ENCODE results near the gene GPR15.

GPR15 gene

DNA sequence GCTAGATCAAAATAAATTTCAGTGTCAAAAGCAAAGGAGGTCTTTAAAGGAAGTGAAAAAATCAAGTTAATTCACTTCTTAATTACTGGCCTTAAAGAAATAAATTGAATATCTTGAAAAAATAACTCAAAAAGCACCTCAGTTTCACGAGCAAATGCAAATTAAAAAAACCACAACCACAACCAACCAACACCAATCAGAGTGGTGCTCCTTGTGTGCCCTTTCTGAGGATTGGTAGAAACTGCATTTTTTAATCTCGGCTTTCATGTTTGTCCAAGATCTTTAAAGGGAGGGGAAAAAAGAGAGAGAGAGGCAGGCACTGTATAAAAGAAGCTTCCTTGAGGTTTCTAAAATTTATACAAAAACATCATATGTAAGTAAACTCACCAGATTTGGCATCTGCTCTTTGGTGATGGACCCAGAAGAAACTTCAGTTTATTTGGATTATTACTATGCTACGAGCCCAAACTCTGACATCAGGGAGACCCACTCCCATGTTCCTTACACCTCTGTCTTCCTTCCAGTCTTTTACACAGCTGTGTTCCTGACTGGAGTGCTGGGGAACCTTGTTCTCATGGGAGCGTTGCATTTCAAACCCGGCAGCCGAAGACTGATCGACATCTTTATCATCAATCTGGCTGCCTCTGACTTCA is at the start of gene GPR15:
Gene GPR15 (plus strand): TSS at position 357 of the 653 bp plus-strand sequence. CDS start 56 bp downstream, at position 413.
- no peak for DNase-seq

GRCh38 chr3:98482717-98483482 is 48.9 kb upstream of the GPR15 start:
- DNase-seq = no peak

DNA sequence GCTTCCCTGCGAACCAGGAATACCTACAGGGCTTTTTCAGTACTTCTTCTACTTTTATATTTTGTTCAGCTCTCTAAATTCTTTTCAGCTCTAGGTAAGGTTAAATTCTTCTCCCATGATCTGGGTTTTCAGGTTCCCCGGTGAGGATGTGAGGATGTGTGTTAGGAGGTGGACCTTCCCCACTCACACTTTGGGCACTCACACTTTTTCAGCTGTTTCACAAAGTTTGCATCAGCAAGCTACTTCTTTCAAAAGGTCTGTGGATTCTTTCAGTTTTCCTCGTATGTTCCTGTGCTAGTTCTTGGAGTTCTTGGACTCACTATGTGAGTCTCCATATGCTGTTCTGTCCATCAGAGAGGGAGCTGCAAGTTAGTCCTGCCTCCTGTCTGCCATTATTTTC is 48.2 kb upstream of the GPR15 start:
- DNase-seq = no peak

- no peak for DNase-seq
Observed at GRCh38 chr3:98497381-98497780, 34.4 kb upstream of the GPR15 start, which contains the start of gene OR5K2. Gene OR5K2, plus strand, starts transcription at chr3:98497681. Its CDS starts 0 bp downstream, at chr3:98497681.

- DNase-seq = no peak
Observed at GRCh38 chr3:98500019-98500418, 31.8 kb upstream of the GPR15 start.

GRCh38 chr3:98501270-98501669 is 30.5 kb upstream of the GPR15 start:
- DNase-seq = no peak

GRCh38 chr3:98501863-98502576 is 29.8 kb upstream of the GPR15 start:
- no peak for DNase-seq

GRCh38 chr3:98504539-98504938 is 27.2 kb upstream of the GPR15 start:
- DNase-seq = no peak

- no peak for DNase-seq
Observed at GRCh38 chr3:98508582-98508981, 23.2 kb upstream of the GPR15 start.

DNA sequence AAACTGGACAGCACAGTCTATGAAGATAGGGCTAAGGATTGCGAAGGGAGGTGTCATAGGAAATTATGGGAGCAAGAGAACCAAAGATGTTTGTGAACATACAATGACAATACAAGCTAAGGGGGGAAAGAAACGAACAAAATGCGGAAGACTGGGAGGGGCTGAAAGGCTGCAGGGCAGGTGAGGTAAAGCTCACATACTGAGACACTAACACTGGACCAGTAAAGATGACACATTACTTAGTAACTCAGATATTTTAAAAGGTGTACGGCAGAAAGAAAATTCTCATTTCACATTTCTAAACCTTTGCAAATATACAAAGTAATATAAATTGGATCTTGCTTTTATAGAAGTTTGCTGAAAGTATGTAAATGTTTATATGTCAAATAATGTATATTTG is 19.2 kb upstream of the GPR15 start:
- no peak for DNase-seq

DNA sequence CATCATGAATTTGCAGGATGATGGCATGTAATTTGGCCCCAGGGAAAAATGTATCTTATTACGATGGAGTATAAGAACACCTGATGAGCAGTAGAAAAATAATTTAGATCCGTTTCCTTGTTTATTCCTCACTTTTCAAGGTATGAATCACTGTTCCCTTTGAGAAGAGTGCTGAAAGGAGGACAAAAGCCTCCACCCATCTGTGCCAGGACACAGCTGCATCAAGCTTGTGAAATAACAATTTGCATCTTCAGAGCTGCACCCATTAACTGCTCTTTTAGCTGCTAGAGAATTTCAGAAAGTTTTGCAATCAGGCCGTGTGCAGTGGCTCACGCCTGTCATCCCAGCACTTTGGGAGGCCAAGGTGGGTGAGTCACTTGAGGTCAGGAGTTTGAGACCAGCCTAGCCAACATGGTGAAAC is 18.7 kb upstream of the GPR15 start:
- DNase-seq = no peak

DNA sequence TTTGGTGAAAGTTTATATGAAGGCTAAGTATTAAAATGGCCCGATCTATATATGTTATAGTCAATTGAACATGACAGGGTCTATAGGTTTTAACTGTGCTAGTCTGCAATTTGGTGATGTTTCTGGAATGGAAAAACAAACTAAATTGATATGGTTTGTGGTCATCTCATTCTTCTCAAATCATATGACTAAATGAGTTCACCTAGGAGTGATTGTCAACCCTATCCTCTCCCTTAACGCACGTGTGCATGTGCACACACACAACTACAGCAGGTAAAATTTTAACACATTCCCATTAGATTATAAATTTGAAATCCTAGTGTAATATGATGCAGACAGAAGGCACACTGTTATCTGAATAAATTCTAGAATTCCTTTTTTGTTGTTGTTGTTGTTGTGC is 18.0 kb upstream of the GPR15 start:
- no peak for DNase-seq

- no peak for DNase-seq
Observed at GRCh38 chr3:98514948-98515347, 16.8 kb upstream of the GPR15 start.

DNA sequence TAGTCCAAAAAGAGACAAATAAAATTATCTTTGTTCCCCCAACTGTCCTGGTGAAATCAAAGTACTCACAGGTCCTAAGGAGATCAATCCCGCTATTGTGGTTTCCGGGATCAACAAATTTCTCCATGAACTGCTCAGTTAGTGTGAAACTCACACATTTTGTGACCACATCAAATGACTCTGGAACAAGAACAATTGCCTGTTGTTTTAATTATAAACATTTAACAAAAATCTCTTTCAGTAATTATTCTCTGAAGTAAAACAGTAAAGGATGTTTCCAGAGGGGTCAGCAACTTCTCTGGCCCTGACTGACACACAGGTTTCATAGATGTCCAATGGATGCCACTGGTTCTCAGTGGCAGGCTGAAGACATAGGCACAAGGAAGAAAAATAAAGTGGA is 13.0 kb upstream of the GPR15 start:
- no peak for DNase-seq

DNA sequence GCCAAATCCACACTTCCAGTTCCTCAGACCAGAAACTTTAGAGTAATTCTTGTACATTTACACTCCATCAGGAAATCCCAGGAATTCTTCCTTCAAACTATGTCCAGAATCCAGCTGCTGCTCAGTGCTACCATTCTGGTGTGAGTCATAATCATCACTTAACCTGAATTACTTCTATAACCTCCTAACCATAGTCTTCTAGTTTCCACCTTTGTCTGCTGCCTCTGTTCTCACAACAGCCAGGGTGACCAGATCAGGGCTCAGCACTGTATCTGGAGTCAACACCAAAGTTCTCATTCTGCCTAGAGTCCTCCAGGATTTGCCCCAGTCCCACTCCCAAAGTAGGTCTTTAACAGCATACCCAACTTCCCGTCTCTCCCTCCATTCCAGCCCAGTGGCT is 12.4 kb upstream of the GPR15 start:
- no peak for DNase-seq

GRCh38 chr3:98521897-98522543 is 9.8 kb upstream of the GPR15 start:
- peak; percentile 76 for DNase-seq

GRCh38 chr3:98522544-98523281 is 9.1 kb upstream of the GPR15 start, which contains the start of gene CLDND1:
Gene CLDND1, minus strand, starts transcription at chr3:98522902. Its CDS starts 1,478 bp downstream, at chr3:98521424.
- peak; percentile 95 for DNase-seq

- DNase-seq = no peak
Observed at GRCh38 chr3:98525494-98525893, 6.3 kb upstream of the GPR15 start.

- DNase-seq = no peak
Observed at GRCh38 chr3:98528474-98529346, 3.1 kb upstream of the GPR15 start.

GRCh38 chr3:98529856-98530459 is 1.8 kb upstream of the GPR15 start:
- DNase-seq = no peak

GRCh38 chr3:98530676-98531075 is 1.1 kb upstream of the GPR15 start:
- no peak for DNase-seq

Measured in stimulated activated CD4-positive, alpha-beta T cell treated with anti-CD3 and anti-CD28 coated beads, Interleukin-4, amount 100 ng/mL, for 24 hours (primary cell).